SW480 (cell line): Measurements from ENCODE around the gene PLEKHS1.
"Not testable (repeated sequence)": the region's sequence is repeated elsewhere in the genome, so short reads cannot be mapped to it uniquely, and the experiment has no call there.

Source experiments
- DNase-seq: peaks from one replicate; pipeline ENCODE4 v3.0.0-alpha.2; 2016; ENCODE audit warnings: low spot score

PLEKHS1 gene

GRCh38 chr10:113791691-113792090 is 40.2 kb downstream of the PLEKHS1 start:
- DNase-seq = no peak

GRCh38 chr10:113801569-113801968 is 50.1 kb downstream of the PLEKHS1 start:
- DNase-seq = no peak

- DNase-seq = no peak
These were observed 51.5 kb downstream of the PLEKHS1 start for GRCh38 chr10:113802997-113803396.

- DNase-seq = no peak
These were observed 55.0 kb downstream of the PLEKHS1 start for GRCh38 chr10:113806503-113806902.

- DNase-seq = no peak
These were observed 56.7 kb downstream of the PLEKHS1 start for GRCh38 chr10:113808168-113808567.

GRCh38 chr10:113814700-113815099 is 63.2 kb downstream of the PLEKHS1 start:
- DNase-seq = not testable (repeated sequence)

- no peak for DNase-seq
These were observed 68.5 kb downstream of the PLEKHS1 start for GRCh38 chr10:113819989-113820388.

- no peak for DNase-seq
These were observed 69.0 kb downstream of the PLEKHS1 start for GRCh38 chr10:113820507-113820906.

- DNase-seq = not testable (repeated sequence)
These were observed 69.8 kb downstream of the PLEKHS1 start for GRCh38 chr10:113821306-113821705.

GRCh38 chr10:113822174-113822573 is 70.7 kb downstream of the PLEKHS1 start:
- DNase-seq = no peak

- no peak for DNase-seq
These were observed 71.9 kb downstream of the PLEKHS1 start for GRCh38 chr10:113823389-113823788.

GRCh38 chr10:113825791-113826190 is 74.3 kb downstream of the PLEKHS1 start:
- DNase-seq = no peak

GRCh38 chr10:113828567-113828966 is 77.1 kb downstream of the PLEKHS1 start:
- not testable (repeated sequence) for DNase-seq
